H1 (cell line): Measurements from ENCODE around the gene VPS50. TPM values are rescaled to one million over a fixed set of nuclear protein-coding genes. Genes with fewer than 3 reads are reported as not detected.

Experiments used
- CTCF ChIA-PET: fragments of 300-600 bp; sonication (Branson Sonifier 250); formaldehyde crosslinking; loops from one replicate; lab custom pipeline; 2021; ENCODE audit not compliant: partially characterized antibody; lab: Charles Lee
- POLR2A ChIA-PET: fragments of 300-600 bp; sonication (Branson Sonifier 250); formaldehyde crosslinking; loops from one replicate; lab custom pipeline; 2021; ENCODE audit warnings: inconsistent platforms; ENCODE audit not compliant: partially characterized antibody; lab: Charles Lee
- DNase-seq, 2 experiments: peaks; one replicate each; pipeline versions ENCODE4 v3.0.0 to v3.0.0-alpha.2; 2010 to 2022; ENCODE audit warnings: low spot score in 2 of 2, low read depth in 1 of 2, mixed read lengths in 1 of 2
- FAIRE-seq: peaks from 2 replicates; lab custom pipeline; 2011; peaks lifted over from hg19 to GRCh38; lab: Jason Lieb, UNC
- H2AFZ ChIP-seq: 2 replicates; pipeline ENCODE4 v1.8.1; 2012; ENCODE audit warnings: low read length, inconsistent platforms
- H2AK5ac ChIP-seq: 2 replicates; pipeline ENCODE4 v1.6.1; 2013; ENCODE audit warnings: low read depth, low read length
- H2BK120ac ChIP-seq: replicated peaks from 2 replicates; pipeline ENCODE3; 2013; ENCODE audit warnings: low read depth, low read length, inconsistent platforms
- H2BK12ac ChIP-seq: 2 replicates; pipeline ENCODE4 v1.6.1; 2013; ENCODE audit warnings: low read depth, low read length
- H2BK15ac ChIP-seq: 2 replicates; pipeline ENCODE4 v1.6.1; 2013; ENCODE audit warnings: low read length
- H2BK20ac ChIP-seq: 2 replicates; pipeline ENCODE4 v1.6.1; 2013; ENCODE audit warnings: low read length
- H2BK5ac ChIP-seq: 2 replicates; pipeline ENCODE4 v1.6.1; 2013; ENCODE audit warnings: low read depth, low read length
- H3K14ac ChIP-seq: 2 replicates; pipeline ENCODE4 v1.6.1; 2013; ENCODE audit warnings: inconsistent platforms; ENCODE audit not compliant: insufficient read length
- H3K18ac ChIP-seq: 2 replicates; pipeline ENCODE4 v1.6.1; 2013; ENCODE audit warnings: low read length; ENCODE audit errors: extremely low read depth
- H3K23ac ChIP-seq: 2 replicates; pipeline ENCODE4 v1.6.1; 2013; ENCODE audit warnings: inconsistent platforms; ENCODE audit not compliant: insufficient read length
- H3K23me2 ChIP-seq: 2 replicates; pipeline ENCODE4 v1.6.1; 2013; ENCODE audit warnings: low read depth, low read length
- H3K27ac ChIP-seq: 2 replicates; pipeline ENCODE4 v1.6.1; 2011; ENCODE audit warnings: low read depth, low read length, inconsistent platforms
- H3K27me3 ChIP-seq, 4 experiments: replicated peaks in 1 of 4; 1 replicate in 1 of 4; 2 replicates in 3 of 4; pipeline versions ENCODE4 v1.6.1 to v1.8.1; 2011 to 2013; ENCODE audit warnings: low read length in 3 of 4, mild to moderate bottlenecking in 3 of 4, inconsistent platforms in 2 of 4, mixed read lengths in 2 of 4, moderate library complexity in 1 of 4; ENCODE audit not compliant: control insufficient read depth in 3 of 4, insufficient read depth in 3 of 4; ENCODE audit errors: extremely low read depth in 1 of 4
- H3K36me3 ChIP-seq, 4 experiments: 2 replicates each; pipeline versions ENCODE4 v1.6.1 to v1.8.1; 2011 to 2013; ENCODE audit warnings: mild to moderate bottlenecking in 4 of 4, low read length in 3 of 4, moderate library complexity in 2 of 4, control low read depth in 1 of 4, inconsistent platforms in 1 of 4; ENCODE audit not compliant: insufficient read depth in 4 of 4, control insufficient read depth in 2 of 4
- H3K4ac ChIP-seq: replicated peaks from 2 replicates; pipeline ENCODE3; 2013; ENCODE audit warnings: low read length, low read depth, mixed read lengths, inconsistent platforms; ENCODE audit not compliant: insufficient read length
- H3K4me1 ChIP-seq, 4 experiments: replicated peaks in 1 of 4; 1 replicate in 1 of 4; 2 replicates in 3 of 4; pipeline versions ENCODE4 v1.6.1 to v1.8.1; 2011 to 2013; ENCODE audit warnings: low read length in 3 of 4, inconsistent platforms in 2 of 4, mixed read lengths in 1 of 4; ENCODE audit not compliant: insufficient read depth in 4 of 4, control insufficient read depth in 3 of 4
- H3K4me2 ChIP-seq, 2 experiments: 2 replicates each; pipeline versions ENCODE4 v1.6.1 to v1.8.1; 2011 to 2013; ENCODE audit warnings: low read depth in 2 of 2, low read length in 2 of 2, control low read depth in 1 of 2, inconsistent platforms in 1 of 2, mild to moderate bottlenecking in 1 of 2; ENCODE audit not compliant: insufficient read depth in 1 of 2
- H3K4me3 ChIP-seq, 4 experiments: fragments of 200-600, 300-600 bp in 1 of 4; sonication (generic), shearing (Covaris generic), sonication (Bioruptor Twin) in 1 of 4; 2 replicates each; pipeline versions ENCODE4 v1.5.1 to v1.8.1; 2011 to 2016; ENCODE audit warnings: low read length in 4 of 4, low read depth in 3 of 4, control low read depth in 2 of 4, inconsistent platforms in 2 of 4, mild to moderate bottlenecking in 2 of 4, mixed read lengths in 1 of 4, moderate library complexity in 1 of 4; ENCODE audit not compliant: insufficient read depth in 2 of 4; ENCODE audit errors: extremely low read depth in 1 of 4
- H3K56ac ChIP-seq: replicated peaks from 2 replicates; pipeline ENCODE3; 2013; ENCODE audit warnings: low read depth, mild to moderate bottlenecking, mixed read lengths, low read length, inconsistent platforms; ENCODE audit not compliant: insufficient read length
- H3K79me1 ChIP-seq: 2 replicates; pipeline ENCODE4 v1.6.1; 2013; ENCODE audit warnings: low read depth, low read length, control low read depth
- H3K79me2 ChIP-seq, 2 experiments: 2 replicates each; pipeline versions ENCODE4 v1.6.1 to v1.8.1; 2012 to 2013; ENCODE audit warnings: low read length in 2 of 2, mild to moderate bottlenecking in 2 of 2, inconsistent platforms in 1 of 2; ENCODE audit not compliant: insufficient read depth in 2 of 2, control insufficient read depth in 1 of 2
- H3K9ac ChIP-seq, 4 experiments: replicated peaks in 1 of 4; 1 replicate in 1 of 4; 2 replicates in 3 of 4; pipeline versions ENCODE4 v1.6.1 to v1.8.1; 2011 to 2013; ENCODE audit warnings: low read depth in 3 of 4, low read length in 3 of 4, control low read depth in 2 of 4, mild to moderate bottlenecking in 2 of 4, moderate library complexity in 2 of 4, inconsistent platforms in 1 of 4; ENCODE audit errors: extremely low read depth in 1 of 4
- H3K9me3 ChIP-seq, 2 experiments: 2 replicates each; pipeline versions ENCODE4 v1.6.1 to v1.8.1; 2012 to 2013; ENCODE audit warnings: mild to moderate bottlenecking in 2 of 2, moderate library complexity in 2 of 2, control low read depth in 1 of 2, inconsistent platforms in 1 of 2, low read depth in 1 of 2, low read length in 1 of 2, mixed read lengths in 1 of 2; ENCODE audit not compliant: insufficient read depth in 2 of 2
- H4K20me1 ChIP-seq, 2 experiments: replicated peaks in 1 of 2; 2 replicates each; pipeline versions ENCODE3 to v1.8.1; 2011 to 2013; ENCODE audit warnings: inconsistent platforms in 2 of 2, low read length in 2 of 2, mild to moderate bottlenecking in 1 of 2; ENCODE audit not compliant: insufficient read depth in 2 of 2, control insufficient read depth in 1 of 2
- H4K5ac ChIP-seq: 2 replicates; pipeline ENCODE4 v1.6.1; 2013; ENCODE audit warnings: low read length, low read depth, mixed read lengths, inconsistent platforms; ENCODE audit not compliant: insufficient read length
- H4K8ac ChIP-seq: 2 replicates; pipeline ENCODE4 v1.8.0; 2013; ENCODE audit warnings: mild to moderate bottlenecking, moderate library complexity, low read length, inconsistent platforms; ENCODE audit not compliant: insufficient read depth; ENCODE audit errors: extremely low read depth
- H4K91ac ChIP-seq: replicated peaks from 2 replicates; pipeline ENCODE3; 2013; ENCODE audit warnings: low read length, mixed read lengths, inconsistent platforms; ENCODE audit not compliant: insufficient read length
- BRCA1 ChIP-seq: IDR thresholded peaks from 2 replicates; pipeline ENCODE4 v1.6.1; 2012; ENCODE audit warnings: low read depth, low read length, improper control_type of control experiment
- CBX5 ChIP-seq: fragments of 300-800, 300-1000 bp; sonication (generic); IDR thresholded peaks from 2 replicates; pipeline ENCODE4 v1.7.1; 2016; ENCODE audit warnings: antibody characterized with exemption, low read length, low read depth
- CBX8 ChIP-seq: fragments of 300-800, 300-1000 bp; sonication (generic); IDR thresholded peaks from 2 replicates; pipeline ENCODE4 v1.7.1; 2016; ENCODE audit warnings: low read depth, low read length, borderline replicate concordance
- E2F6 ChIP-seq: IDR thresholded peaks from 2 replicates; pipeline ENCODE4 v1.6.1; 2012; ENCODE audit warnings: inconsistent platforms
- EZH2 ChIP-seq: fragments of 200-600 bp; sonication (generic); IDR thresholded peaks from 2 replicates; pipeline ENCODE4 v1.7.1; 2012; ENCODE audit warnings: low read depth, mild to moderate bottlenecking, moderate library complexity, low read length, inconsistent platforms; ENCODE audit not compliant: severe bottlenecking
- GABPA ChIP-seq: IDR thresholded peaks from 2 replicates; pipeline ENCODE4 v1.6.1; 2011; ENCODE audit warnings: mild to moderate bottlenecking, low read length, moderate library complexity, borderline replicate concordance; ENCODE audit not compliant: insufficient read depth
- JUN ChIP-seq: IDR thresholded peaks from 2 replicates; pipeline ENCODE4 v1.6.1; 2011; ENCODE audit warnings: low read depth, mild to moderate bottlenecking, improper control_type of control experiment, low read length
- JUND ChIP-seq: IDR thresholded peaks from 2 replicates; pipeline ENCODE4 v1.6.1; 2011; ENCODE audit warnings: mild to moderate bottlenecking, improper control_type of control experiment, low read length
- KDM1A ChIP-seq: fragments of 200-600, 300-600 bp; sonication (generic); IDR thresholded peaks from 2 replicates; pipeline ENCODE4 v1.7.1; 2016; ENCODE audit warnings: mild to moderate bottlenecking, low read length, borderline replicate concordance
- KDM4A ChIP-seq: IDR thresholded peaks from one replicate; pipeline ENCODE4 v1.7.1; 2012; ENCODE audit warnings: low read depth, mild to moderate bottlenecking, moderate library complexity, low read length, inconsistent platforms; ENCODE audit not compliant: severe bottlenecking
- KDM5A ChIP-seq: fragments of 200-600 bp; IDR thresholded peaks from 2 replicates; pipeline ENCODE4 v1.7.1; 2012; ENCODE audit warnings: mild to moderate bottlenecking, low read length, inconsistent platforms, mixed read lengths
- RXRA ChIP-seq: IDR thresholded peaks from 2 replicates; pipeline ENCODE4 v1.6.1; 2011; ENCODE audit warnings: low read depth, mild to moderate bottlenecking, low read length, moderate library complexity; ENCODE audit not compliant: insufficient read depth
- SIX5 ChIP-seq: IDR thresholded peaks from 2 replicates; pipeline ENCODE4 v1.6.1; 2011; ENCODE audit warnings: mild to moderate bottlenecking, low read depth, low read length
- SP2 ChIP-seq: IDR thresholded peaks from 2 replicates; pipeline ENCODE4 v1.6.1; 2012; ENCODE audit warnings: mild to moderate bottlenecking, low read length, inconsistent platforms
- TAF1 ChIP-seq: IDR thresholded peaks from 2 replicates; pipeline ENCODE4 v1.6.1; 2011; ENCODE audit warnings: mild to moderate bottlenecking, low read depth, low read length
- WGBS, 2 experiments: shearing (Covaris generic) in 1 of 2; methylation state at CpG; one replicate each; pipeline versions ENCODE4 v1.1.6 to v1.1.7; 2013 to 2015; ENCODE audit warnings: low lambda C conversion rate in 2 of 2, mixed read lengths in 2 of 2, inconsistent platforms in 1 of 2, low coverage in 1 of 2, missing lambda C conversion rate in 1 of 2; ENCODE audit not compliant: insufficient replicate concordance in 2 of 2, insufficient coverage in 1 of 2, insufficient read length in 1 of 2; ENCODE audit errors: extremely low coverage in 1 of 2, missing lambda C conversion rate in 1 of 2; 5-methylcytosine and 5-hydroxymethylcytosine counted together
- polyA plus RNA-seq, 7 experiments: library from polyadenylated mRNA; depleted of rRNA in 3 of 7; stranded (reverse) in 5 of 7; unstranded in 2 of 7; fragments of >200 nt in 5 of 7; fragments of 200-250 nt in 2 of 7; gene quantifications; 1 replicate in 5 of 7; 2 replicates in 1 of 7; 4 replicates in 1 of 7; pipeline versions ENCODE4 v1.2.1 to v1.2.3, GENCODE V29; 2011 to 2013; ENCODE audit warnings: missing spikeins in 2 of 7, mixed read lengths in 2 of 7
- total RNA-seq: library from RNA; stranded (reverse); fragmentation: NEBNext Ultra II Directional; extraction: Animal tissue kit (Norgen Biotek cat#: 25700); gene quantifications from 2 replicates; pipeline ENCODE4 v1.2.1, GENCODE V29; 2021

The VPS50 gene
- total and polyA plus RNA-seq, 2 of the 8 experiments (the other 6 are each of a cell fraction or from before 2014, with no cell fraction given) = 3.7 to 9.3 TPM

DNA sequence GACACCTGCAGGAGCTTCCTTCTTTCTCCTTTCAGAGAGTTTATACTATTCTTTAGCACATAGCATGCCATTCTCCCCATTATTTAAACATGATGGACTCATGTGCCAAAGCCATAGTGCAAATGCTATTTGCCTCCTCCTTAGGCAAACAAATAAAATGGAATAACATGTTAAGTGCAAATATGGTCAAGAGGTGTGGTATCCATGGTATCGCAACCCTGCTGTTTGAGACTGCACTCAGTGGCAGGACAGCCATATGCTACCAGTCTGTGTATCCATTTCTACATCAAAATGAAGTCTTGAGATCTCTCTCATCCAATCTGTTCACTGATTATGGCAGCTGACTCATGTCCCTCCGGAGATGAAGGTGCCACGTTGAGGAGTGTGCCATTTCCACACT lies 28.7 kb upstream of the VPS50 start:
- no peaks in the 10 kb centered on the region for H3K27me3 ChIP-seq
- no peak overlapping the region for H3K56ac ChIP-seq
- no peaks in the 10 kb centered on the region for H3K23me2 ChIP-seq
- no peak overlapping the region for H2BK20ac ChIP-seq
- H3K4me3 ChIP-seq = no peak overlapping the region
- H3K9ac ChIP-seq = no peak overlapping the region
- H2BK12ac ChIP-seq = no peak overlapping the region
- WGBS, 2 experiments = 78% methylated on average over 3 of the region's 3 CpGs; no CpG with 5 or more reads in 1 of the 2 experiments
- H2AFZ ChIP-seq = no peak overlapping the region
- H3K23ac ChIP-seq = no peak overlapping the region
- H3K79me1 ChIP-seq = no peaks in the 10 kb centered on the region
- no peak overlapping the region for H3K18ac ChIP-seq
- FAIRE-seq (no peak), DNase-seq (no peak)
- H2BK120ac ChIP-seq = no peak overlapping the region
- POLR2A ChIA-PET = no interaction called here
- no peak overlapping the region for H3K27ac ChIP-seq
- no peak overlapping the region for H2AK5ac ChIP-seq
- H4K8ac ChIP-seq = no peak overlapping the region
- no peaks in the 10 kb centered on the region for H3K9me3 ChIP-seq
- no peaks in the 10 kb centered on the region for H3K4me1 ChIP-seq
- H4K91ac ChIP-seq = no peak overlapping the region
- no peak overlapping the region for H2BK15ac ChIP-seq
- no peaks in the 10 kb centered on the region for H3K36me3 ChIP-seq
- no peak overlapping the region for H3K4ac ChIP-seq
- no peaks in the 10 kb centered on the region for H4K20me1 ChIP-seq
- H4K5ac ChIP-seq = no peak overlapping the region
- no peaks in the 10 kb centered on the region for H3K79me2 ChIP-seq
- H3K14ac ChIP-seq = no peak overlapping the region
- CTCF ChIA-PET = interaction anchor here (1.0 kb wide), 1 partner anchor 25 kb away, joined by 3 read pairs; no protein-coding TSS in a partner anchor
- no peak overlapping the region for H3K4me2 ChIP-seq
- no peak overlapping the region for H2BK5ac ChIP-seq
- TF ChIP-seq EZH2 (no peak), KDM1A (no peak), GABPA (no peak), JUND (no peak), E2F6 (no peak), RXRA (no peak), CBX8 (no peak), CBX5 (no peak), KDM4A (no peak), SP2 (no peak), SIX5 (no peak), BRCA1 (no peak), JUN (no peak), KDM5A (no peak), TAF1 (no peak)
